CD4-positive, alpha-beta T cell treated with Interleukin-2 at 100 ng/mL for 4 hours (primary cell): ENCODE results near the gene SCYGR2.

Experiments used
- DNase-seq: peaks from one replicate; pipeline ENCODE4 v3.0.0-alpha.2; 2020; ENCODE audit warnings: low spot score

The SCYGR2 gene

GRCh38 chr2:227612546-227613271, 14.0 kb downstream of the SCYGR2 start:
- DNase-seq, result no peak

GRCh38 chr2:227613272-227613660, 14.6 kb downstream of the SCYGR2 start:
- no peak for DNase-seq

- DNase-seq, result no peak
Observed at GRCh38 chr2:227614246-227614645, 15.6 kb downstream of the SCYGR2 start.

- no peak for DNase-seq
Observed at GRCh38 chr2:227614740-227615139, 16.0 kb downstream of the SCYGR2 start, which contains the start of gene SCYGR3. TSS of gene SCYGR3 (minus strand) at chr2:227614840. CDS start at chr2:227614840, 0 bp downstream.

GRCh38 chr2:227615181-227615580, 16.5 kb downstream of the SCYGR2 start:
- no peak for DNase-seq

- no peak for DNase-seq
Observed at GRCh38 chr2:227615906-227616305, 17.2 kb downstream of the SCYGR2 start.

- DNase-seq, result no peak
Observed at GRCh38 chr2:227616631-227617030, 17.9 kb downstream of the SCYGR2 start.

GRCh38 chr2:227617316-227618230, 18.9 kb downstream of the SCYGR2 start, which contains the start of gene SCYGR4:
TSS of gene SCYGR4 (plus strand) at chr2:227617498. CDS start at chr2:227617498, 0 bp downstream.
- DNase-seq, result no peak

- DNase-seq, result no peak
Observed at GRCh38 chr2:227623226-227623625, 24.5 kb downstream of the SCYGR2 start.

- DNase-seq, result no peak
Observed at GRCh38 chr2:227625420-227625819, 26.7 kb downstream of the SCYGR2 start.

- no peak for DNase-seq
Observed at GRCh38 chr2:227626580-227627151, 28.0 kb downstream of the SCYGR2 start.

GRCh38 chr2:227627769-227628168, 29.1 kb downstream of the SCYGR2 start:
- DNase-seq, result no peak

- no peak for DNase-seq
Observed at GRCh38 chr2:227629435-227629834, 30.7 kb downstream of the SCYGR2 start.

GRCh38 chr2:227630322-227630721, 31.6 kb downstream of the SCYGR2 start:
- DNase-seq, result no peak

- no peak for DNase-seq
Observed at GRCh38 chr2:227632827-227633226, 34.1 kb downstream of the SCYGR2 start.

GRCh38 chr2:227634201-227634600, 35.5 kb downstream of the SCYGR2 start:
- DNase-seq, result no peak

GRCh38 chr2:227642656-227643055, 44.0 kb downstream of the SCYGR2 start:
- DNase-seq, result no peak

GRCh38 chr2:227643990-227644551, 45.4 kb downstream of the SCYGR2 start:
- DNase-seq, result no peak
